ENCODE measurements around the gene TUFT1. TPM values are rescaled to one million over a fixed set of nuclear protein-coding genes. Genes with fewer than 3 reads are reported as not detected.
"Not testable (repeated sequence)": the region's sequence is repeated elsewhere in the genome, so short reads cannot be mapped to it uniquely, and the experiment has no call there.

The TUFT1 gene
- total RNA-seq, 1 donor from 2014 or later, result 1.6 TPM

DNA sequence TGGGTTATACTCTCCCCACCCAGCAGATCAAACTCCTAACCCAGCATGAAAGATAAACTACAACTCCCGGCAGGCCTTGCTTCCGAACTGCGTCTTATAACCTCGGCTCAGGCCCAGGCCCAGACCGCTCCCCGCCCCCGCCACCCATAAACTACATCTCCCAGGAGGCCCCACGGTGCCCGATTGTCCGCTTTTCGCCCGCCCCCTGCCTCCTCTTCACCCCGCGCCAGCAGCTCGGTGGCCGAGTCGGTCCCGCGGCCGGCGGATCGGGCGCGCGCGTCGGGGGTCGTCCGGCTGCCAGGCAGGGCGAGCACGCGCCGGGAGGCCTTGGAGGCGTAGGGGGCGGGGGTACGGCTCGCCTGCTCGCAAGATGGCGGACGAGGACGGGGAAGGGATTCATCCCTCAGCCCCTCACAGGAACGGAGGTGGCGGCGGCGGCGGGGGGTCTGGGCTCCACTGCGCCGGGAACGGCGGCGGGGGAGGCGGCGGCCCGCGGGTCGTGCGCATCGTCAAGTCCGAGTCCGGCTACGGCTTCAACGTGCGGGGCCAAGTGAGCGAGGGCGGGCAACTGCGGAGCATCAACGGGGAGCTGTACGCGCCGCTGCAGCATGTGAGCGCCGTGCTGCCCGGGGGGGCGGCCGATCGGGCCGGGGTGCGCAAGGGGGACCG lies 71.9 kb downstream of the TUFT1 start, which contains the start of gene SNX27:
SNX27 (plus strand) TSS at position 219 of the 669 bp plus-strand sequence; CDS start at position 371, 152 bp downstream.
- intact Hi-C loops (cut with micrococcal nuclease), result loop anchor here (1.0 to 2.0 kb wide), 2 partner anchors 151 to 178 kb away; partner anchors contain the start of genes MRPL9 and TDRKH

DNA sequence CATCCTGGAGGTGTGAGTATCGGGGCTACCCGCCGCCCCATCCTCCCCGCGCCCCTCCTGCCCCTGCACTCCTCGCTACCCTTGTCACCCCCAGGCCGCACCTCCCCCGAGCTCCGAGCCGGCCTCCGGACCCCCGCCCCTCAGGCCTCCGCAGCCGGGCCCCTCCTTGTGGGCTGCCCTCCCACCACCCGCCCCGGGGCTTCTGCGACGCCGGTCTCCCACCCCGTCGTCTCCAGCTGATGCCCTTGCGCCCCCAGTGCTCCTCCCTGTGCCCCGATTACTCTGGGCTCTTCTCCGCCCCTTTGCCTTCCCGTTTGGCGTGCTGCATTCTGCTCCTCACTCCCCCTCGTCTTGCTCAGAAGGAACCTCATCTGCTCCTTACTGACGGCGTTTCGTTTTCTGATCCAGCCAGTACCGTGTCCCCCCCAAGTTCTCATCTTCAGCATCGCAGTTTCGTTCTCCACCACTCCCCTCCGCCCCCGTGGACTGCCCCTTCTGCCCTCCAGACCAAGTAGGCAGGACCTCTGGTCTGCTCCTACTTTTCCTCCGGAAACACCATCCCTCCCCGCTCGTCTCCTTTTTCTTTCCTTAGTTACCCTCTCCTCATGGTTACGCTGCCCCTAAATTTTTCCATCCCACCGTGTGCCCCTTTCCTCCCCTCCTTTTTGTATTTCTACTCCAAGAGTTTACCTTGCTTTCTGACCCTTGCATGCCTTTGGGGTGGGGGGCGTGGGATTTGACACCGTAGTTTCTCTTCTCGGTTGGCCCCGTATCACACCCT lies 72.6 kb downstream of the TUFT1 start:
- intact Hi-C loops (cut with micrococcal nuclease), result no loop called here

- intact Hi-C loops (cut with micrococcal nuclease), result no loop called here
Measured at GRCh38 chr1:151613282-151613780, 73.2 kb downstream of the TUFT1 start.

DNA sequence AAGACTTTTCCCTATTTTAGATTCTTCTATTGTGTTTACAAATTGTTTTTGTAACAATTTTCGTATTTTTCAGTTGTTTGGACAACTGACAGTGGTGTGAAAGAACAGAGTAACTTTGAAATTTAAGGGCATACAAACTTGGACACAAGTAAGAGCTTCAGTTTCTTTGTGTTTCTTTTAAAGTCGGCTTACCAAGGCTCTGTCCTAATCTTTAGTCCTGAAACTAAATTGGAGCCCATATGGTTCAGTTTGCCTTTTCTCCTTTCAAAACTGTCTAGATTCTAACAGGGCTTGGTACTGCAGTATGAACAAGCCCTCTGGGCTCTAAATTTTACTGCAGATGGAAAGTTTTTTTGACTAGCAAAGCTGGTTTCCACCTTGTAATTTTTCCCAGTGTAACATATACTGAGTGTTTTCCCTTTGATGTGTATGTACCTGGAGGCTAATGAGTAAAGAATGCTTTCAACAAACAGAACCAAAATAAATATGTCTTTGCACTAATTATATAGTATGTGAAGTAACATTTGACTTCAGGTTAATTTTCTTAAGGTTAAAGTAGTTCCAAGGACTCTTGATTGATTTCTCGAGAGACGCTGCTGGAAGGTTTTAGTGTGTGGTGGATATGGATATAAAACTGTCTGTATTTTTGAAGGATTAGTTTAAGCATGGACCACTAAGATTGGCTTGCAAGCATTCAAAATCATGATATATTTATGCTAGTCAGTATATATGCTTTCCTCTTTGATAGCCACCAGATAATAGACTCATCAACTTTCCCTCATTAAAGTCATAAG lies 75.8 kb downstream of the TUFT1 start:
- intact Hi-C loops (cut with micrococcal nuclease), result no loop called here

- intact Hi-C loops (cut with micrococcal nuclease), result no loop called here
Measured at GRCh38 chr1:151616505-151616849, 76.4 kb downstream of the TUFT1 start.

DNA sequence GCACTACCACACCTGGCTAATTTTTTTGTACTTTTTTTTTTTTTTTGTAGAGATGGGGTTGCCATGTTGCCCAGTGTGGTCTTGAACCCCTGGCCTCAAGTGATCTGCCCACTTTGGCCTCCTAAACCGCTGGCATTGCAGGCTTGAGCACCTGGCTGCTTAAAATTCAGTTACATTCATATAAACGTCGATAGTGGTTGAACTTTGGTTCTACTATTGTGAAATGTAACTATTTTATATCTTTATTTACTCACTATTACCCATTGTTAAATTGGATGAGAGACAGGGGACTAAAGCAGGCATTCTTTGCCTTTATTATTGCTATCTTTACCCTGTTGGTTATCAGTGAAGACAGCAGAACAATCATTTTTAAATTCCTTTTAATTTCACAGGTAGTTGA lies 77.9 kb downstream of the TUFT1 start:
- intact Hi-C loops (cut with micrococcal nuclease), result no loop called here

DNA sequence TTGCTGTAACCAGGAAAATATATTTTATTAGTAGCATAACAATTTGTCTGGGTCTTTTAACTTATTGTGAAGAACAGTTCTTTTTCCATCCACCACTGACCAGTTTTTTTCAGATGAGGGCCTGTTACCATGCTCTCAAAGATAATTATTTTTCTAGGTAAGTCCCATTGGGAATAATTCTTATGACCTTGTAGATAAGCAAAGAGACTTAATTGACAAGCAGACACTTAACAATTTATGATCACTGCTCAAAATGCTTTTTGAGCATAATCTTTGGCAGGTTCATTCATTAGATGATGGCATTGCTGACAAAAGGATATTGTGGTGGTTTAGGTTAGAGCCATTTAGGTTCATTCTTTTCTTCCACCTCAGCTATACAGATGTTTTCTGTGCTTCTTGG lies 78.4 kb downstream of the TUFT1 start:
- intact Hi-C loops (cut with micrococcal nuclease), result no loop called here

GRCh38 chr1:151618996-151619395 lies 78.9 kb downstream of the TUFT1 start:
- intact Hi-C loops (cut with micrococcal nuclease), result not testable (repeated sequence)

GRCh38 chr1:151619489-151620093 lies 79.5 kb downstream of the TUFT1 start:
- intact Hi-C loops (cut with micrococcal nuclease), result no loop called here

- intact Hi-C loops (cut with micrococcal nuclease), result no loop called here
Measured at GRCh38 chr1:151620286-151620685, 80.2 kb downstream of the TUFT1 start.

DNA sequence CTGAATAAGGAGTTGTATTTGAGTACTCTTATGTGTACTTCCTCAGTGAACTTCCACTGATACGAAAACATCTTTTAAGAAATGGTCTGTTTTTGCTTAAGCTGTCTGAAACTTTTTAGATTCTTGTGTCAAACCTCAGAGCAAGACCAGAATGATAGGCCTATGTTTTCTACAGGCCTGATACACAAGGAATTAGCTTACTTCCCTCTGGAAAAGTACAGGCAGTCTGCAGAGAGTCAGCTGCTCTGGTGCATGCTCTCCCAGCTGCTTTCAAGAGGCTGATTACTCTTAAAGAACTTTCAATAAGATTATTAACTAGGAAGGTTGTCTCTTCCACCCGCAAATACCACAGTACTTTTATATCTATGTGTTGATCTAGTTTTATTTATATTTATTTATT lies 81.2 kb downstream of the TUFT1 start:
- intact Hi-C loops (cut with micrococcal nuclease), result no loop called here

DNA sequence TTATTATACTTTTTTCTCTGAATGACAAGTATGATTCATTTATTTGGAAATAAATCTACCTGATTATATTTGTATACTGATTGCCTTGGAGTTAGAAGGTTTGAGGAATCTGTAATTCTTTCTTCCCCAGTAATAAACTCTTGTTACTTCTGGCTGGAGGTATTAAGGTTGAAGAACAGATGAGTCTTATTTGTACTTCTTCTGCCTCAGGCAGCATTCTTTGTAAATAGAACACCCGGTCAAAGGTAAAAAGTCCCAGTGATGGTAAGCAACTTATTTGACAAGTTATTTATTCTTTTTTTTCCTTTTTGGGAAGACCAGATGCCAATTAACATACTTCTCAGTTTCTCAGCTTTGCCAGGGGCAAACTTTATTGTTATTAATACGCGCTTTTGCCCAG lies 84.7 kb downstream of the TUFT1 start:
- intact Hi-C loops (cut with micrococcal nuclease), result no loop called here

DNA sequence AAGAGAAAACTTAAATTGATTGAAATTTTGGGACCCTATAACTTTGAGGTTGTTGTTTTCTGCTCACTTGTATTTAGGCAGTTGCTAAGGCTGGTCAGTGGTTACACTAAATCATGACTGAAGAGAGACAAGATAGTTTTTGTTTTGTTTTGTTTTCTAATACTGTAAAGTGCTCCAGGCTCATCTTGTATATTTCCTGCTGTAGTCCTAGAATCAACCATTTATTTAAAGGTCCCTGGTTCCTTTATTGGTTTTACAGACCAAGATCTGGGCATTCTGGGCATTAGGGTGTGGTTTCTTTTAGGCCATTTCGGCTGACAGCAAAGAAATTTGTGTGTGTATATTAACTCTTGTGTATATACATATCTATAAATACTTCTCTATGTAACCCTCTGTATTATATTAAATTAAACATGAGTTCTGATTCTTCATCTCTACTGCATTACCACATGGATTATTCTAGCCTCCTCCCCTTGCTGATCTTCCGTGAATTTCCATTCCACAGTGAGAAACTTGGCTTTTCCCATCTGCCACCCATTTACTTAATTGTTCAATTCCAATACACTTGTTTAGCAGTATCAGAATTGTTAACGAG lies 86.7 kb downstream of the TUFT1 start:
- intact Hi-C loops (cut with micrococcal nuclease), result no loop called here

DNA sequence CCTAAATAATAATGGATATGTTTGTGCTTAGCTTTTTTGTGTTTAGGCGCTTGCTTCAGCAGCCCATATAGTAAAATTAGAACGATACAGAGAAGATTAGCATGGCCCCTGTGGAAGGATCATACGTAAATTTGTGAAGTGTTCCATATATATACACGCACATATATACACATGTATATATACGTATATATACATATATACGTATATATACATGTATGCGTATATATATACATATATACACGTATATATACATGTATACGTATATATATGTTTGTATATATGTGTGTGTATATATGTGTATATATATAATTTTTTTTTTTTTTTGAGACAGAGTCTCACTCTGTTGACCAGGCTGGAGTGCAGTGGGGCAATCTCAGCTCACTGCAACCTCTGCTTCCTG lies 89.2 kb downstream of the TUFT1 start:
- intact Hi-C loops (cut with micrococcal nuclease), result no loop called here

Other genes starting within 250 kb of the TUFT1 start
- gene PI4KB, start 212.9 kb upstream of the TUFT1 start, total RNA-seq, result 64.8 and 67.4 TPM in 2 replicates
- 75.3 and 80.4 TPM in 2 replicates for gene RFX5, start 193.1 kb upstream of the TUFT1 start, total RNA-seq
- not detected in 2 replicates for gene SELENBP1, start 167.6 kb upstream of the TUFT1 start, total RNA-seq
- 335 and 353 TPM in 2 replicates for gene PSMB4, start 140.7 kb upstream of the TUFT1 start, total RNA-seq
- gene POGZ, start 80.8 kb upstream of the TUFT1 start, total RNA-seq, result 87.3 and 89.7 TPM in 2 replicates
- 0.09 and 0.16 TPM in 2 replicates for gene CGN, start 28.9 kb upstream of the TUFT1 start, total RNA-seq
- gene SNX27, start 71.7 kb downstream of the TUFT1 start, total RNA-seq, result 26.9 and 29.5 TPM in 2 replicates
- not detected in 2 replicates for gene CELF3, start 176.5 kb downstream of the TUFT1 start, total RNA-seq
- not detected in 2 replicates for gene RIIAD1, start 181.2 kb downstream of the TUFT1 start, total RNA-seq
- 108 and 112 TPM in 2 replicates for gene MRPL9, start 223.2 kb downstream of the TUFT1 start, total RNA-seq

Measured in T-helper 2 cell treated with Interferon-gamma antibody and Interleukin-4, amounts not matched to agents 100 ng/mL and 5 ng/mL, for 36 hours (primary cell).